HG03520 (cell line): ENCODE data around the gene LRRC71.
"Not testable (repeated sequence)": the region's sequence is repeated elsewhere in the genome, so short reads cannot be mapped to it uniquely, and the experiment has no call there.

Experiments
- ATAC-seq: cut with Tn5 transposase; IDR thresholded peaks from one replicate; pipeline ENCODE4 v1.9.1; 2021; ENCODE audit warnings: mild to moderate bottlenecking, moderate library complexity; ENCODE audit not compliant: unreplicated experiment

LRRC71 gene

DNA sequence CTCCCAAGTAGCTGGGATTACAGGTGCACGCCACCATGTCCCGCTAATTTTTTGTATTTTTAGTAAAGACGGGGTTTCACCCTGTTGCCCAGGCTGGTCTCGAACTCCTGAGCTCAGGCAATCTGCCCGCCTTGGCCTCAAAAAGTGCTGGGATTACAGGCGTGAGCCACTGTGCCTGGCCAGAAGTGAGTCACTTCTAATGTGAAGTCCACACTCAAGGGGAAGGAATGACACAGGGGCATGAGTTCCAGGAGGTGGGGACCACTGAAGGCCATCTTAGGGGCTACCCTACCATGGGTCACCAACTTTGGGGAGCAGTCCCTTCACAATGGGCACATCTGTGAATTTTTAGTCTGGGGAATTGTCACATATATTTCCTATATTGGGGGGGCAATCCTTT is 6.3 kb downstream of the LRRC71 start:
- ATAC-seq = not testable (repeated sequence)

DNA sequence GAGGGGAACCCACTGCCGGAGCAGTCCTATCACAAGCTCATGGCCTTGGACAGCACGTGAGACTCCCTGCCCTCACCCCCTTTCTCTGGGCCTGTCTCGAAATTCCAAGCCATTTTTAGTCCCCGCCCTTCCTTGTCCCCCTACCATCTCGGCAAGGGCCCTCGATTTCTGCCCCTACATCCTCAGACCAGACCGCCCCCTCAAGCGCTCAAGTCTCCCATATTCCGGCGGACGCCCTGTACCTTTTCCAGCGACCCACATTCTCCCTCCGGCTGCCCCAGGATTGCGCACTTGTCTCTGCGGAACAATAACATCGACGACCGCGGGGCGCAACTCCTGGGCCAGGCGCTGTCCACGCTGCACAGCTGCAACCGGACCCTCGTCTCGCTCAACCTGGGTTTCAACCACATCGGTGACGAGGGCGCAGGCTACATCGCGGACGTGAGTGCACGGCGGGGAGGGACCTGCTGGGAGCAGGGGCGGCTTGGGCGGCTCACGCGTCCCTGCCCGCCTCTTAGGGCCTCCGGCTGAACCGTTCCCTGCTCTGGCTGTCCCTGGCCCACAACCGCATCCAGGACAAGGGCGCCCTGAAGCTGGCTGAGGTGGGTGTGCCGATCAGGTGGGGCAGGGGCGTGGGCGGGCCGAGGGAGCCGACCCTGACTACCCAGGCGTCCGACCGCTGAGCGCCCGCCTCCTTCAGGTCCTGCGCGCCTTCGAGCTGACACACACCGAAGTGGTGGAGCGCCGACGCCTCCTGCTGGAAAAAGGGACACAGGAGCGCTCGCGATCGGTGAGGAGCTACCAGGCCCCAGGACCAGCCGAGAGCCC is 7.0 kb downstream of the LRRC71 start:
- ATAC-seq = no peak

DNA sequence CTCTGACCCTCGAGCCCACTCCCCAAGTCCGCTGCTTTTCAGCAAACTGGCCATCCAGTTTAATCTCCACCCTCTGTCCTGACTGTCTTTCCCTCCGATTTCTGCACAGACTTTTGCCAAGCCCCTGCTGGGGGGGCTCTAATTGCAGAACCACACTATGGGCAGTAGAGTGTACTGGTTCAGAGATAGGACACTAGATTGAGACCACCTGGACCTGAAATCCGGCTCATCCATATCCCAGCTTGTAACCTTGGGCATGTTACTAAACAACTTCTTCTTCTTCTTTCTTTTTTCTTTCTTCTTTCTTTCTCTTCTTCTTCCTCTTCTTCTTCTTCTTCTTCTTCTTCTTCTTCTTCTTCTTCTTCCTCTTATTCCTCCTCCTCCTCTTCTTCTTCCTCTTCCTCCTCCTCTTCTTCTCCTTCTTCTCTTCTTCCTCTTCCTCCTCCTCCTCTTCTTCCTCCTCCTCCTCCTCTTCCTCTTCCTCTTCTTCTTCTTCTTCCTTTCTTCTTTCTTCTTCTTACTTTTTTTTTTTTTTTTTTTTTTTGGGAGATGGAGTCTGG is 7.7 kb downstream of the LRRC71 start:
- ATAC-seq = no peak

DNA sequence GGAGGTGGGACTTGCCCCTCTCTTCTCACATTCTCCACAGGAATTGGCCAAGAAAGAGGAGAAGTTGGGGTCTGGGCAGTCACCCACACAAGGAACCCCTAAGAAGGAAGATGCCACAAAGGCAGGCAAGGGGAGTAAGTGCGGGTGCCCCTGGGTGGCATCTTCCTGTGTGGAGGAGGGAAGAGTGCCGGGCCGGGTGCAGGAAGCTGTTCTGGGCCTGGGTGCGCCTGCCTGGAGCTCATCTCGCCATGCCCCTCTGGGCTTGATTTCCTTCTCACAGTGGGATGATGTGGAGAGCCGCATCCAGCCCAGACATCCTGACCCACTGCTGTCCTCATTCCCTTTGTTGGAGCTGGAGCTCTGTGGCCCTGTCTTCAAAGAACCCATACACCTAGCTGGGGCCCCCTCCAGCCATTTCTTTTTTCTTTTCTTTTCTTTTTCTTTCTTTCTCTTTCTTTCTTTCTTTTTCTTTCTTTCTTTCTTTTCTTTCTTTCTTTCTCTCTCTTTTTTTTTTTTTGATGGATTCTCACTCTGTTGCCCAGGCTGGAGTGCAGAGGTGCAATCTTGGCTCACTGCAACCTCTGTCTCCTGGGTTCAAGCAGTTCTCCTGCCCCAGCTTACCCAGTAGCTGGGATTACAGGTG is 9.3 kb downstream of the LRRC71 start:
- ATAC-seq = no peak

DNA sequence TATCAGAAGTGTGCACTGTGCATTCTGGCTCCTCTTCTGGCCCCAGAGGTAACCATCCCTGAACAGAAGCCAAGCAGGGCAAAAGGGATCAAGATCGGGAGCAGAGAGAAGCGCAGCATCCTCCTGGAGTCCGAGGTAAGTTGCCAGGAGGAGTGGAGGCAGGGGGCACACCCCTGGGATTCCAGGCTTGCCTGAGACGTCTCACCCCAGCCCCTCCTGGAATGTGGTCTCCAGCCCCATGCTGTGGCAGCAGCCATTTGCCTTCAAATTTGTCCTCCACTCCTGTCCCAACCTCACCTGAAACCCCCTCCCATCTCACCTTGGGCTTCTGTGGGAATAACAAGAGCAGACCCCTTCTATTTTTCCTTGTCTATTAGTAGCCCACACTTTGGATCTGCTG is 10.1 kb downstream of the LRRC71 start:
- ATAC-seq = no peak

DNA sequence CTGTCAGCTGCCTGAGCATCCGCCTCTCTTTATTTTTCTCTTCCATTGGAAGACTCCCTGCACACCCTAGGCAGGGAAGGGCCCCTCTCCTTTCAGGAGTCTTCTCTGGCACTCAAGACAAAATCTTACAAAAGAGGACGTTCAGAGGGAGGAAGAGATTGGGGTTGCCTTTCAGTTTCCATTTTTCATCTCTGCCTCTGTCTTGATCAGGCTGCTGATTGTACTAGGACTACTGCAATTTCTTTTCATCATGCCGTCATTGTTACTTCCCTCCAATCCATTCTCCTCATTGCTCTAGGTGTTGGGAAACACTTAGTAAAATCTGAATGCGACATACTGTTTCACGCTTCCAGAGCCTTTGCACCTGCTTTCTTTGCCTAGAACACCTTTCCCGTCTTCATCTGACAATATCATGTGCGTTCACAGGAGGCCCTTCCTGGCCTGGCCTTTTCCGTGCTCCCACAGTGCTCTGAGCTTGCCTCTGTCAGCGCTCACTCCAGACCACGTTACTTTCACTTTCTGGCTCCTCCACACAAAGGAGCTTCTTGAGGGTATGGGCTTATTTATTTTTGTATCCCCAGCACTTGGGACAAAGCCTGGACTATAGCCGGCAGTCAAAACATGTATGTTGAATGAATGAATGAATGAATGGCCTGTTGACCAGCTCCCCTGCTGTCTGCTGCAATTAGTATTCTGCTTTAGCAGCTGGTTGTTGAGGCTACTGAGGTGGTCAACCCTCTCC is 10.9 kb downstream of the LRRC71 start:
- ATAC-seq = no peak

DNA sequence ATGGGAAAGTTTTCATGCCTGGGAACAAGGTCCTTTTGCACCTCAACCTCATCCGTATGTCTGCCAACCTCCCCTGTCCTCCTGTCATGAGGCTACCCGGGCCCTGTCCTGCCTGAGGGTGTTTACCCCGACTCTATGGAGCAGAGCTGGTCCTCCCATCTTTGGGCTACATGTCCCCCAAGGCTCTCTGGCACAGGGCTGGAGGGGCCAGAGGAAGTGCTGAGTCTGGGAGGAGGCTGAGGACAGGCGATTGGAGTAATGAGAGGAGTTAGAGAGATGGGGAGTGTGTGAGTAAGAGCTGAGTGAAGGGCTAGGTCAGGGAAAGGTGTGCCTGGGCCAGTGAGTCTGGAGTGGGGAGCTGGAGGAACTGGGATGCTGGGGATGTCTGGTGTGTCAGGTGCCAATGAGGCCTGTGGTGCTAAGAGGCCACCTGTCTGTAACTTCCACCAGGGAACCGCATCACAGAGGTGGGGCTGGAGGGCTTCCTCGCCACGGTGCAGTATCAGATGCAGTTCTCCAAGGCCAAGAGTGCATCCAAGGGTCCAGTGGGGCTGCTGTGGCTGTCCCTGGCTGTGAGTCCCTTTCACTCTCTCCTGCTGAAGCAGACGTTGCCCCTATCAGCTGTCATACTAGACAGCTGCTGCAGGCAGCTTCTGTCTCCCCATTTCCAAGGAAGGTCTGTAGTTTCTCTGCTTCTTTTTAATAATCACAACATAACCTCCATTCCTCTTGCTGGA is 11.7 kb downstream of the LRRC71 start:
- ATAC-seq = no peak

DNA sequence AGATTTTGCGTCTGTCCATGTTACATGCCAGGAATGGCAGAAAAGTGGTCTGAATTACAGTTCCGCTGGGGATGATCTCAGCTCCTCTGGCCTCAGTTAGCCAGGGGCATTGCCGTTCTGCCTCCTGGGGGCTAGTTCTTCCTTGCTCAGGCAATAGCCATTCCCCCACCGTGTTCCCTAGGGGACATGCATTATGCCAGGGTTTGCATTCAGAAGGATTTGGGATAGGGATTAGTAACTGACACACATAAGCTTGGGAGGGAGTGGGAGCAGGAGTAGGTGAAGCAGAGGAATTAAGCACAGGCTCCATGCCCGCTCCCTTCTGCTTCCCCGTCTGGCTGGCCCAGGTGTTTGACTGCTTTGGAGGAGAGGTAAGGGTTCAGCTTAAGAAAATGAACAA is 12.7 kb downstream of the LRRC71 start:
- ATAC-seq = no peak

DNA sequence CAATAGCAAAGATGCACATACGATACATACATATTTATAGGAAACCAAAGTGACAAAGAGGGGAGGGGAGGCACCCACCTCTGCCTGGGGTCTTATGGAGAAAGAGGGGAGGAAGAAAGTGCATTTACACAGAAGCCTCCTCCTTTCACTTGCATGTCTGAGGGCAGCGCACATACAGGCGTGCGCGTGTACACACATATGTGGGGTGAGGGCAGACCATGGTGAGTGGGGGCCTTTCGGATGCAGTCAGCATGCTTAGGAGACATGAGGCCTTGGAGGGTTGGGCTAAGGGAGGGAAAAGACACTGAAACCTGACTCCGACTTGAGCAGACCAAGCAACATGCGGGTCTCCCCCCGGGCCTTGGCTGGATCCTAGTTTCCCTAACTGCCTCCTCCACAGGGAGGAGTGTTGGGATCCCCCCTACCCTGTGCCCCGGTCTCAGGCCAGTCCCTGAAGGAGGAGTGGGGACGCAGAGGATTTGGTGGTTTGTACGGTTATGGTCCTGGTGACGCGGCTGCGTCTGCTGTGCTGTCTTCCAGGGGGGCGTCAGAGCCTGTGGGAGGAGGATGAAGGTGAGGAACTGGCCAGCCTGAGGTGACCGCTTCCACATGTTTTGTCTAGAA is 15.2 kb downstream of the LRRC71 start:
- ATAC-seq = no peak

DNA sequence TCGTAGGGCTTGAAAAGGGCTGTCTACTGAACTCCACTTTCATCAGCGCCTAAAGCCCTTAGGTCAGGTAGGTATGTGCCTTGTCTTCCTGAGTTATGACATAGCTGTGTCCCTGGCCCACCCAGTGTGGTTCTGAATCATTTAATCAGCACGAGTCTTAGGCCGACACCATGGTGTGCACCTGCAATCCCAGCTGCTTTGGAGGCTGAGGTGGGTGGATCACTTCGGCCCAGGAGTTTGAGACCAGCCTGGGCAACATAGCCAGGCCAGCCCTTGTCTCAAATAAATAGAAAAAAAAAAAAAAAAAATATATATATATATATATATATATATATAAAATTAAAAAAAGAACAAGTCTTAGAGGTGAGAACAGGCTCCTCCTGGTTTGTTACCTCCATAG is 15.8 kb downstream of the LRRC71 start:
- no peak for ATAC-seq

DNA sequence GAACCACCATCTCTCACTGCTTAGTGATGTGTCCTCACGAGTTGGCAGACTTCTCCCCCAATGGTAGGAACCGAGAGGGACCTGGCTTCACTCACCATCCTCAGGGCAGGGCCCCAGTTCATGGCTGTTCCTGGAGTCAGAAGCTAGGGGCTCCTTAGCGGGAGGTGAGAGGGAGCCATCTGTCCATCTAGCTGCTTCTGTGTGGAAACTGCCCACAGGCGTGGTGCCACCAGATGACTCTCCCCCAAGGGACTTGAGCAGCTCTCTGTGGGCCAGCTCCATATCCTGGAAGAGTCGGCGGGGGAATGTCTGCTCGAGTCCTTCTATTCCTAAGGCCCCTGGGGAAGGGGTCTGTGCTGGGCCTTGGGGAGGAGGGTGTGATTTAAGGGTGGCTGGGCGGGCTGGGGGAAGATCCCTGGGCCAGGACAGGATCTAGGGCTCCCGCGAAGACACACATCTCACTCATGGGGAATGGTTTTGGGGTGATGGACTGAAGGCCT is 16.3 kb downstream of the LRRC71 start:
- no peak for ATAC-seq

DNA sequence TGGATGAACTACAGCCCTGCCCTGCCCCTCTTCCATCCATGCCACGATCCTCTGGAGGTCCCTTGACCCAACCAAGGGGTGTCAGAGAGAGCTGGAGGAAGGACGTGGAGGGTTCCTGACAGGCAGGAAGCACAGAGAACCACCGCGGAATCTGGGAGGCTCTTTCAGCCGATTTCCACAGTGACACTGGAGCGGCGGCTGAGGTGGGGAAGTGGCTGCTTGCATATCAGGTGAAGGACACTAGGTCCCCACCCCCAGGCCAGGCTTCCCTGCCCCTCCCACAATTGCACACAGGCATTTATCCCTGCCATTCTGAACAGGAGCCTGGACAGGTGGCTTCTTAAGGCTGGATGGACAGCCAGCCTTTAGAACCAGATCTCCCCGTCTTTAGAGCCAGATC is 17.5 kb downstream of the LRRC71 start:
- no peak for ATAC-seq

DNA sequence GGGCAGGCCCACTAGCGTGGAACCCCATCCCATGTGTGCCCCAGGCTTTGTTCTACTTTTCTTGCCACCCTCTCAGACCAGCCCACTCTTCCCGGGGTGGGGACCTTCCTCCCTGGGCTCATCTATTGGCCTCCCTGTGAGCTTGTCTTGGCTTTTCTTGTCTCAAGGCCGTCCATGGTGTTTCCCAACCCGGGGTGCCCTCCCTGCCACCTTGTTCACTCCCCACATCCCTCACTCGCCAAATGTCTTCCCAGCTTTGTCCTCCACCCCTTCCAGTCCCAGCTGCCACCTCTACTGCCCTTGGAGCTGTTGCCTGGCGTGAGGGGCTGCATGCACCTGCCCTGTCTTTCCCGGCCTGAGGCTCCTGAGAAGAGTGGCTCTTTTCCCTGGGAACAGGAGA is 18.4 kb downstream of the LRRC71 start:
- no peak for ATAC-seq

DNA sequence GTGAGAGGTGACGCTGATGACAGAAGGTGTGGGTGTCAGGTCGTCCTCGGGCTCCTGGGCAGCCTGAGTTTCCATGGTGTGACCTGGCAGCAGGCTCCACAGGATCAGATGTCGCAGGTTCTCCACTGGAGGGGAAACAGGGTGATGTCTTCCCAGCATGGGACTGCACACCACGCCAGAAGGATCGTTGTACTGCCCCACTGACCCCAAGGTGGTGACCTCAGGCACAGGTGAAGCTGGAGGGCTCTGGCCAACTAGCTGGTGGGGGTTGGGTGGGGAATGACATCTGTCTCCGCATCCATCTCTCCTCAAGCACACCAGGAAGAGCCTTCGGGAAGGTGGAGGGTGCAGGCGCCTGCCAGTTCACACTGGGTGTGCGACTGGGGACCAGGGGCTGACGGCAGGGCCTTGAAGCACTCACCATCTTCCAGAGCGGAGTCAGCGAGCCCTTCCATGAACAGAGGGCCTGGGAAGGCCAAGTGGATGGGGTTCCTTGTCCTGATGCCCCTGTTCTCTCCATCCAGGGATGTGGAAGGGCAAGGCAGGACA is 19.4 kb downstream of the LRRC71 start:
- ATAC-seq = no peak

DNA sequence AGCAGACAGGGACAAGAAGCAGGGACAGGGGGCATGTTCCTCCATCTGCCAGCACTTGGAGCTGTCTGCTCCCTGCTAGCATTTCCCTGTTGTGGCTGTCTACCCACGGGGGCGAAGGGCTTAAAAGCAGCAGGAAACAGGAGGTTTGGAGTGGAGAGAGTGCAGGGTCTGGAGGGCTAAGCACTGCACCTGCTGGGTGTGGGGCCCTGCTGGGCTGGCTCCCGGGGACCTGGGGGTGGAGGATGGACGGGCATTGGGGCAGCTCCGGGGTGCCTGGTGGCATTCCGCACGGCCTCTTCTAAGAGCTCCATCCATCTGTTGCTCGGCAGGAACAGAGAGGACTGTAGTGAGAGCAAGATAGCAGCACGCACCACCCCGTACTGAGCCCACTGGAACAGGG is 21.2 kb downstream of the LRRC71 start:
- no peak for ATAC-seq

DNA sequence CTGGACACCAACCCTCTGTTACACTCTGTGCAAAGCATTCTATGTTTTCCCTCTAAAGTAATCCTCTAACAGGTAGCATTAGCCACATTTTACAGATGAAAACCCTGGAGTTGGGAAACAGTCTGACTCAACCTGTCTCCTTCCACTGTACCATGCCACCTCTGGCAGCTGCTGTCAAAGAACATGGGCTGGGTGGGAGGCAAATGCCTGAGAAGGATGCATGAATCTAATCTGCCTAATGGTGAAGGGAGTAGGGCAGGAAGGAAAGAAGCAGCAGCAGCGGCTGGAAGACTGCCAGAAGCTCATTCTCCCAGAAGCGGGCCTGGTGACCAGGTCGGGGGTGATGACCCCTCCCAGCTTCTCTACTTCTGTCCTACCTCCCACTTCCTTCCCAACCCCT is 21.7 kb downstream of the LRRC71 start:
- ATAC-seq = no peak

DNA sequence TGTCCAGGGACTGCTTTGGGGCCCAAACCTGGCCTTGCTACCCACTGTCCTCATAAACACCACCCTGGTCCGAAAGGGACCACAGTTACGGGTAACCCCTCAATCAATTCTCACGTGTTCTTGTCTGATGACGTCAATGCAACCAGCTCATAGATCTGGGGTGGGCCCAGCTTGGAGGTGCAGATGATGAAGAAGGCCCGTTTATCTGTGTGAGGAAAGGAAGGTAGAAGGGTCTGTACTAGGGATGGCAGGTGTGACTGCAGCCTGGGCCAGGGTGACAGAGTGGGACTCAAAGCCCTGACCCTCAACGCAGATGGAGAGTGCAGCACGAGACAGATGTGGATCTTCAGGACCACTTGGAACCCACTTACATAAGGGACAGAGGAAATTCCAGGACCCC is 22.1 kb downstream of the LRRC71 start:
- no peak for ATAC-seq

DNA sequence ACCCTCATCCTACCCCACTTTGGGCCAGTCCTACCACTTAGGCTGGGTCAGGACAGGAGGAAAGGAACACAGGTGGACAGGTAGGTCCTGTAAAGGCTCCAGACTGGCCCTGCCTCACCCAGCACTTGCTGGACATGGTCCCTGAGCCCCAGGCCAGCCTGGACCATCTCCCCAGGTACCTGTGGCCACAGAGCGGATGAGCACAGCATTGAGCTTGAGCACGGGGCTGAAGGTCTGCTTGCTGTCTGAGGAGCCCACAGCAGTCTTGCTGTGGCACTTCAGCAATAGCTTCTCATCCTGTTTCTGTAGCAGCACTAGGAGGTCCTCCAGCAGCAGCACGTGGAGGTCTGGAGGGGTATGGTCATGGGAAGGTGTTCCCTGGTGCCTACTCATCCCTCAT is 23.3 kb downstream of the LRRC71 start:
- no peak for ATAC-seq

DNA sequence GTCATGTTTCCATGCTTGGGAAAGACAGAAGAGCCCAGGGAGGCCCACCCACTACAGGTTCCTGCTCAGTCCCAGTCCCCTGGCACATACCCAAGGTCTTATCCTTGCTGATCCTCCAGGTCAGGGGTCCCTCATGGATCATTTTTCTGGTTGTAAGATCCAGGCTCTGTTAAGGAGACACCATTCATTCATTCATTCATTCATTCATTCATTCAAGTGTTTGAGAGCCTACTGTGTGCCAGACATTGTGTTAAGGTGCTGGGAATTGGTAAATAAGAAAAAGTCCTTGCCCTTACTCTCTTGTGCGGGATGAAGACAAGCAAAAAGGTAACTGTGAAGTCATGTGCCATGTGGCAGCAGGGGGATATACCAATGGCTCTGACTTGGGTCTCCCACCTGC is 23.8 kb downstream of the LRRC71 start:
- no peak for ATAC-seq

DNA sequence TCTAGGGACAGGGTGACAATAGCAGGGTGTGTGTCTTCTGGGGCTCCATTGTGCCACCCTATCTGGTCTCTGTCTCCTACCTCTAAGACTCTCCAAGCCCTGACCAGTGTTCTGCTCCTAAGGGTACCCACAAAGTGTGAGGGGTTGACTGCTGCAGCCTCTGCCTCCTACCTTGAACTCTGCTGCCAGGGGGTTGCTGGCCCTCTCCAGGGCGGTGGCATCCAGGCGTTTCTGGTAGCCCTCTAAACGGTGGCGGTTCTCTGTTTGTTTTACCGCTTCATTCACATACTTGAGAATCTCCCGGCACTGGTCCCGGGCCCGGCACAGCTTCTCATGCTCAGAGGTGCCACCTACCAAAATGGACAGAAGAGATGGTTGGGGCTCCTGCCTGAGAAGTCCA is 24.4 kb downstream of the LRRC71 start:
- no peak for ATAC-seq
